ENCODE results near the gene RGS7.

Gene RGS7

GRCh38 chr1:240804475-240804874, 552.5 kb downstream of the RGS7 start:
- no peak for TF ChIP-seq CTCF (IDR thresholded peaks at IDR 0.05; ENCODE audit: insufficient read depth, low read length, missing control alignments)
- ChIA-PET POLR2A (interaction anchor here (0.6 kb wide), 1 partner anchor 1034 kb away, joined by 3 read pairs; no protein-coding TSS in a partner anchor), CTCF (no interaction called here)
- DNase-seq (ENCODE audit: low read depth, low spot score) = no peak
- H3K4me3 ChIP-seq (ENCODE audit: low read depth, low read length) = no peak overlapping the region

- no peak for TF ChIP-seq CTCF (IDR thresholded peaks at IDR 0.05; ENCODE audit: insufficient read depth, low read length, missing control alignments)
- CTCF ChIA-PET = interaction anchor here (1.2 kb wide), 1 partner anchor 71 kb away, joined by 5 read pairs; no protein-coding TSS in a partner anchor
- no peak overlapping the region for H3K4me3 ChIP-seq (ENCODE audit: low read depth, low read length)
- POLR2A ChIA-PET = no interaction called here
- no peak for DNase-seq (ENCODE audit: low read depth, low spot score)
Observed at GRCh38 chr1:240803151-240803550, 553.9 kb downstream of the RGS7 start.

GRCh38 chr1:240802271-240802670, 554.7 kb downstream of the RGS7 start:
- no peak overlapping the region for H3K4me3 ChIP-seq (ENCODE audit: low read depth, low read length)
- DNase-seq (ENCODE audit: low read depth, low spot score) = no peak
- CTCF ChIA-PET = interaction anchor here (1.2 kb wide), 1 partner anchor 70 kb away, joined by 5 read pairs; no protein-coding TSS in a partner anchor
- TF ChIP-seq CTCF (IDR thresholded peaks at IDR 0.05; ENCODE audit: insufficient read depth, low read length, missing control alignments) = no peak
- POLR2A ChIA-PET = no interaction called here

- ChIA-PET CTCF (no interaction called here), POLR2A (no interaction called here)
- H3K4me3 ChIP-seq (ENCODE audit: low read depth, low read length) = no peak overlapping the region
- DNase-seq (ENCODE audit: low read depth, low spot score) = no peak
- TF ChIP-seq CTCF (IDR thresholded peaks at IDR 0.05; ENCODE audit: insufficient read depth, low read length, missing control alignments) = no peak
Observed at GRCh38 chr1:240801442-240801841, 555.6 kb downstream of the RGS7 start.

- no peak for TF ChIP-seq CTCF (IDR thresholded peaks at IDR 0.05; ENCODE audit: insufficient read depth, low read length, missing control alignments)
- CTCF ChIA-PET = no interaction called here
Observed at GRCh38 chr1:240800291-240800690, 556.7 kb downstream of the RGS7 start.

GRCh38 chr1:240797050-240797449, 560.0 kb downstream of the RGS7 start:
- ChIA-PET CTCF (interaction anchor here (0.6 kb wide), 1 partner anchor 65 kb away, joined by 4 read pairs; no protein-coding TSS in a partner anchor), POLR2A (no interaction called here)
- no peak overlapping the region for H3K4me3 ChIP-seq (ENCODE audit: low read depth, low read length)
- no peak for TF ChIP-seq CTCF (IDR thresholded peaks at IDR 0.05; ENCODE audit: insufficient read depth, low read length, missing control alignments)
- DNase-seq (ENCODE audit: low read depth, low spot score) = no peak

More at GRCh38 chr1:240800291-240800690, 556.7 kb downstream of the RGS7 start:
- no peak overlapping the region for H3K4me3 ChIP-seq (ENCODE audit: low read depth, low read length)
- DNase-seq (ENCODE audit: low read depth, low spot score) = no peak
- POLR2A ChIA-PET = no interaction called here

Measured in AG04449 (cell line).